Activated CD4-positive, alpha-beta T cell treated with anti-CD3 and anti-CD28 coated beads, Interleukin-2, amount 10 ng/mL, durations not matched to agents 7 days and 5 days (primary cell): ENCODE data around the gene SMIM17. TPM values are rescaled to one million over a fixed set of nuclear protein-coding genes. Genes with fewer than 3 reads are reported as not detected.
"Not testable (repeated sequence)": the region's sequence is repeated elsewhere in the genome, so short reads cannot be mapped to it uniquely, and the experiment has no call there.

ENCODE experiments used
- CTCF ChIA-PET: fragments of 350-600 bp; sonication (Branson Sonifier 250); formaldehyde crosslinking; loops from one replicate; lab custom pipeline; 2021; ENCODE audit warnings: antibody characterized with exemption; lab: Charles Lee
- POLR2A ChIA-PET: fragments of 350-600 bp; sonication (Branson Sonifier 250); formaldehyde crosslinking; loops from one replicate; lab custom pipeline; 2021; ENCODE audit warnings: antibody characterized with exemption; lab: Charles Lee
- DNase-seq: peaks from one replicate; pipeline ENCODE4 v3.0.0-alpha.2; 2020
- H3K27ac Mint-ChIP-seq: one replicate; pipeline ENCODE4 v1.8.0; 2021; ENCODE audit warnings: mild to moderate bottlenecking, moderate library complexity, mixed read lengths
- H3K27me3 Mint-ChIP-seq: one replicate; pipeline ENCODE4 v1.8.0; 2021; ENCODE audit warnings: mixed read lengths
- H3K36me3 Mint-ChIP-seq: one replicate; pipeline ENCODE4 v1.8.0; 2021; ENCODE audit warnings: low read depth, mixed read lengths
- H3K4me1 Mint-ChIP-seq: one replicate; pipeline ENCODE4 v1.8.0; 2021; ENCODE audit warnings: mixed read lengths
- H3K4me3 Mint-ChIP-seq: one replicate; pipeline ENCODE4 v1.8.0; 2021; ENCODE audit warnings: mild to moderate bottlenecking, moderate library complexity, mixed read lengths
- H3K9me3 Mint-ChIP-seq: one replicate; pipeline ENCODE4 v1.8.0; 2021; ENCODE audit warnings: mixed read lengths
- total RNA-seq, 2 experiments: library from RNA; stranded (reverse); gene quantifications; one replicate each; pipeline ENCODE4 v1.2.3, GENCODE V29; 2021

Gene SMIM17
- total RNA-seq, 2 experiments from 2014 or later: 0.20 to 0.25 TPM

GRCh38 chr19:56667311-56667870 lies 24.4 kb downstream of the SMIM17 start:
- POLR2A ChIA-PET: no interaction called here
- H3K4me1 Mint-ChIP-seq: peaks cover 15% of the 10 kb centered on the region
- no peaks in the 10 kb centered on the region for H3K27me3 Mint-ChIP-seq
- no peak for DNase-seq
- H3K9me3 Mint-ChIP-seq: peaks cover 21% of the 10 kb centered on the region
- H3K27ac Mint-ChIP-seq: no peak overlapping the region
- CTCF ChIA-PET: no interaction called here
- H3K36me3 Mint-ChIP-seq: peaks cover 31% of the 10 kb centered on the region
- no peak overlapping the region for H3K4me3 Mint-ChIP-seq

GRCh38 chr19:56668676-56669075 lies 25.7 kb downstream of the SMIM17 start:
- POLR2A ChIA-PET: no interaction called here
- CTCF ChIA-PET: no interaction called here
- H3K27ac Mint-ChIP-seq: no peak overlapping the region
- no peak overlapping the region for H3K4me3 Mint-ChIP-seq
- peaks cover 17% of the 10 kb centered on the region for H3K9me3 Mint-ChIP-seq
- DNase-seq: no peak
- H3K36me3 Mint-ChIP-seq: peaks cover 26% of the 10 kb centered on the region
- H3K27me3 Mint-ChIP-seq: no peaks in the 10 kb centered on the region
- H3K4me1 Mint-ChIP-seq: peaks cover 15% of the 10 kb centered on the region

- H3K27me3 Mint-ChIP-seq: no peaks in the 10 kb centered on the region
- H3K36me3 Mint-ChIP-seq: peaks cover 13% of the 10 kb centered on the region
- CTCF ChIA-PET: no interaction called here
- H3K4me1 Mint-ChIP-seq: peaks cover 15% of the 10 kb centered on the region
- H3K27ac Mint-ChIP-seq: peak overlapping the region; percentile 39
- peak overlapping the region; percentile 82 for H3K4me3 Mint-ChIP-seq
- POLR2A ChIA-PET: no interaction called here
- DNase-seq: no peak
- H3K9me3 Mint-ChIP-seq: peaks cover 13% of the 10 kb centered on the region
Measured at GRCh38 chr19:56670401-56670960, 27.5 kb downstream of the SMIM17 start.

- H3K4me1 Mint-ChIP-seq: peaks cover 15% of the 10 kb centered on the region
- ChIA-PET POLR2A (no interaction called here), CTCF (no interaction called here)
- H3K27me3 Mint-ChIP-seq: no peaks in the 10 kb centered on the region
- H3K4me3 Mint-ChIP-seq: peak overlapping the region; percentile 82
- DNase-seq: no peak
- H3K9me3 Mint-ChIP-seq: peaks cover 16% of the 10 kb centered on the region
- peaks cover 13% of the 10 kb centered on the region for H3K36me3 Mint-ChIP-seq
- H3K27ac Mint-ChIP-seq: peak overlapping the region; percentile 88
Measured at GRCh38 chr19:56670961-56671612, 28.1 kb downstream of the SMIM17 start.

- peak within 1 kb of the TSS; percentile 88 for H3K27ac Mint-ChIP-seq
- CTCF ChIA-PET: no interaction called here
- no peaks in the 10 kb centered on the region for H3K27me3 Mint-ChIP-seq
- peaks cover 15% of the 10 kb centered on the region for H3K4me1 Mint-ChIP-seq
- peaks cover 17% of the 10 kb centered on the region for H3K9me3 Mint-ChIP-seq
- peak within 1 kb of the TSS; percentile 82 for H3K4me3 Mint-ChIP-seq
- POLR2A ChIA-PET: no interaction called here
- peak; percentile 82 for DNase-seq
- H3K36me3 Mint-ChIP-seq: peaks cover 13% of the 10 kb centered on the region
Measured at GRCh38 chr19:56671613-56671994, 28.6 kb downstream of the SMIM17 start, which contains the start of gene ZNF835. Gene ZNF835, minus strand, starts transcription at chr19:56671757. Its CDS starts 6,559 bp downstream, at chr19:56665198.

GRCh38 chr19:56672610-56673009 lies 29.7 kb downstream of the SMIM17 start:
- Mint-ChIP-seq H3K36me3 (peaks cover 13% of the 10 kb centered on the region), H3K9me3 (peaks cover 22% of the 10 kb centered on the region), H3K4me1 (peaks cover 15% of the 10 kb centered on the region)
- H3K27ac Mint-ChIP-seq, H3K27me3 Mint-ChIP-seq, CTCF ChIA-PET, DNase-seq, H3K4me3 Mint-ChIP-seq: not testable (repeated sequence)
- POLR2A ChIA-PET: interaction anchor here (0.7 kb wide), 1 partner anchor 134 kb away, joined by 7 read pairs; no protein-coding TSS in a partner anchor

GRCh38 chr19:56678205-56678604 lies 35.2 kb downstream of the SMIM17 start:
- H3K36me3 Mint-ChIP-seq: no peaks in the 10 kb centered on the region
- CTCF ChIA-PET: no interaction called here
- H3K27me3 Mint-ChIP-seq: no peaks in the 10 kb centered on the region
- peaks cover 28% of the 10 kb centered on the region for H3K9me3 Mint-ChIP-seq
- POLR2A ChIA-PET: no interaction called here
- H3K4me3 Mint-ChIP-seq: no peak overlapping the region
- H3K27ac Mint-ChIP-seq: no peak overlapping the region
- DNase-seq: no peak
- H3K4me1 Mint-ChIP-seq: no peaks in the 10 kb centered on the region

- peaks cover 45% of the 10 kb centered on the region for H3K9me3 Mint-ChIP-seq
- no peak overlapping the region for H3K4me3 Mint-ChIP-seq
- no peak for DNase-seq
- no peaks in the 10 kb centered on the region for H3K27me3 Mint-ChIP-seq
- POLR2A ChIA-PET: no interaction called here
- no peaks in the 10 kb centered on the region for H3K4me1 Mint-ChIP-seq
- CTCF ChIA-PET: no interaction called here
- no peak overlapping the region for H3K27ac Mint-ChIP-seq
- no peaks in the 10 kb centered on the region for H3K36me3 Mint-ChIP-seq
Measured at GRCh38 chr19:56681702-56682101, 38.7 kb downstream of the SMIM17 start.

- no peaks in the 10 kb centered on the region for H3K27me3 Mint-ChIP-seq
- peaks cover 44% of the 10 kb centered on the region for H3K9me3 Mint-ChIP-seq
- H3K36me3 Mint-ChIP-seq: no peaks in the 10 kb centered on the region
- H3K4me3 Mint-ChIP-seq: no peak overlapping the region
- CTCF ChIA-PET: no interaction called here
- DNase-seq: no peak
- no peaks in the 10 kb centered on the region for H3K4me1 Mint-ChIP-seq
- H3K27ac Mint-ChIP-seq: no peak overlapping the region
- POLR2A ChIA-PET: no interaction called here
Measured at GRCh38 chr19:56683116-56683515, 40.2 kb downstream of the SMIM17 start.

GRCh38 chr19:56687031-56687430 lies 44.1 kb downstream of the SMIM17 start:
- no peak for DNase-seq
- POLR2A ChIA-PET: no interaction called here
- Mint-ChIP-seq H3K4me1 (no peaks in the 10 kb centered on the region), H3K27me3 (no peaks in the 10 kb centered on the region), H3K27ac (no peak overlapping the region), H3K9me3 (peaks cover 41% of the 10 kb centered on the region), H3K4me3 (no peak overlapping the region), H3K36me3 (no peaks in the 10 kb centered on the region)
- CTCF ChIA-PET: no interaction called here

GRCh38 chr19:56689198-56689597 lies 46.2 kb downstream of the SMIM17 start:
- ChIA-PET CTCF (no interaction called here), POLR2A (no interaction called here)
- H3K9me3 Mint-ChIP-seq: peaks cover 54% of the 10 kb centered on the region
- no peak overlapping the region for H3K4me3 Mint-ChIP-seq
- H3K27me3 Mint-ChIP-seq: no peaks in the 10 kb centered on the region
- no peak for DNase-seq
- H3K27ac Mint-ChIP-seq: no peak overlapping the region
- H3K4me1 Mint-ChIP-seq: no peaks in the 10 kb centered on the region
- H3K36me3 Mint-ChIP-seq: no peaks in the 10 kb centered on the region

GRCh38 chr19:56690670-56691069 lies 47.7 kb downstream of the SMIM17 start:
- no peaks in the 10 kb centered on the region for H3K4me1 Mint-ChIP-seq
- no peak overlapping the region for H3K27ac Mint-ChIP-seq
- H3K4me3 Mint-ChIP-seq: no peak overlapping the region
- H3K36me3 Mint-ChIP-seq: no peaks in the 10 kb centered on the region
- peaks cover 45% of the 10 kb centered on the region for H3K9me3 Mint-ChIP-seq
- ChIA-PET POLR2A (no interaction called here), CTCF (no interaction called here)
- DNase-seq: no peak
- no peaks in the 10 kb centered on the region for H3K27me3 Mint-ChIP-seq

- H3K4me1 Mint-ChIP-seq: no peaks in the 10 kb centered on the region
- CTCF ChIA-PET: interaction anchor here (1.2 kb wide), 1 partner anchor 15 kb away, joined by 3 read pairs; no protein-coding TSS in a partner anchor
- no peak for DNase-seq
- H3K4me3 Mint-ChIP-seq: no peak overlapping the region
- POLR2A ChIA-PET: no interaction called here
- H3K27me3 Mint-ChIP-seq: no peaks in the 10 kb centered on the region
- no peaks in the 10 kb centered on the region for H3K36me3 Mint-ChIP-seq
- H3K27ac Mint-ChIP-seq: no peak overlapping the region
- H3K9me3 Mint-ChIP-seq: peaks cover 35% of the 10 kb centered on the region
Measured at GRCh38 chr19:56692206-56692895, 49.4 kb downstream of the SMIM17 start.
